SK-N-SH treated with all-trans-retinoic acid at 6 μM for 48 hours (cell line): ENCODE data around the gene MYOM1.

Experiments
- ATAC-seq: fragments of 200-7000 bp; cut with Tn5 transposase; 3 replicates; pipeline ENCODE4 v1.9.1; 2020; ENCODE audit warnings: mild to moderate bottlenecking, moderate library complexity
- ARNTL ChIP-seq: fragments of 450-650 bp; formaldehyde crosslinking; IDR thresholded peaks from 2 replicates; pipeline ENCODE4 v1.5.0; 2020; ENCODE audit warnings: low read depth, mild to moderate bottlenecking, moderate library complexity, borderline replicate concordance
- BACH2 ChIP-seq: fragments of 250-450 bp; sonication (Bioruptor Pico); IDR thresholded peaks from 2 replicates; pipeline ENCODE4 v1.9.0; 2021; ENCODE audit warnings: mild to moderate bottlenecking, borderline replicate concordance
- CSDC2 ChIP-seq: fragments of 250-450 bp; sonication (Bioruptor Pico); IDR thresholded peaks from 2 replicates; pipeline ENCODE4 v1.5.0; 2020; ENCODE audit warnings: mild to moderate bottlenecking, moderate library complexity
- ESRRG ChIP-seq: fragments of 250-450 bp; sonication (Bioruptor Pico); IDR thresholded peaks from 2 replicates; pipeline ENCODE4 v1.6.1; 2021; ENCODE audit warnings: mild to moderate bottlenecking
- GLIS3 ChIP-seq: fragments of 250-450 bp; sonication (Bioruptor Pico); IDR thresholded peaks from 2 replicates; pipeline ENCODE4 v1.5.0; 2020; ENCODE audit warnings: mild to moderate bottlenecking, moderate library complexity
- ISL1 ChIP-seq: fragments of 250-450 bp; sonication (Bioruptor Pico); IDR thresholded peaks from 2 replicates; pipeline ENCODE4 v2.1.2; 2022; ENCODE audit warnings: mild to moderate bottlenecking, moderate library complexity
- OSR1 ChIP-seq: fragments of 250-450 bp; sonication (Bioruptor Pico); IDR thresholded peaks from 2 replicates; pipeline ENCODE4 v1.8.0; 2022; ENCODE audit warnings: moderate library complexity, mild to moderate bottlenecking, inconsistent platforms
- PPARA ChIP-seq: fragments of 250-450 bp; sonication (Bioruptor Pico); IDR thresholded peaks from 2 replicates; pipeline ENCODE4 v1.5.0; 2020; ENCODE audit warnings: mild to moderate bottlenecking, borderline replicate concordance
- RARB ChIP-seq: fragments of 250-450 bp; sonication (Bioruptor Pico); IDR thresholded peaks from 2 replicates; pipeline ENCODE4 v1.8.0; 2021; ENCODE audit warnings: mild to moderate bottlenecking, moderate library complexity
- SNAI2 ChIP-seq: fragments of 250-450 bp; sonication (Bioruptor Pico); IDR thresholded peaks from 2 replicates; pipeline ENCODE4 v1.5.0; 2020; ENCODE audit warnings: mild to moderate bottlenecking, moderate library complexity
- TCF4 ChIP-seq: fragments of 250-450 bp; sonication (Bioruptor Pico); IDR thresholded peaks from 2 replicates; pipeline ENCODE4 v1.8.0; 2021; ENCODE audit warnings: mild to moderate bottlenecking, moderate library complexity, borderline replicate concordance
- TOX ChIP-seq: fragments of 250-450 bp; sonication (Bioruptor Pico); IDR thresholded peaks from 2 replicates; pipeline ENCODE4 v1.8.0; 2021; ENCODE audit warnings: mild to moderate bottlenecking, moderate library complexity, borderline replicate concordance
- ZC3H10 ChIP-seq: fragments of 250-450 bp; sonication (Bioruptor Pico); IDR thresholded peaks from 2 replicates; pipeline ENCODE4 v1.5.1; 2021; ENCODE audit warnings: mild to moderate bottlenecking, moderate library complexity
- ZFP3 ChIP-seq: fragments of 250-450 bp; sonication (Bioruptor Pico); IDR thresholded peaks from 2 replicates; pipeline ENCODE4 v1.5.0; 2020; ENCODE audit warnings: mild to moderate bottlenecking, moderate library complexity
- ZFP30 ChIP-seq: fragments of 450-650 bp; formaldehyde crosslinking; IDR thresholded peaks from 2 replicates; pipeline ENCODE4 v1.5.0; 2022; ENCODE audit warnings: mild to moderate bottlenecking, moderate library complexity
- ZNF70 ChIP-seq: fragments of 450-650 bp; formaldehyde crosslinking; IDR thresholded peaks from 2 replicates; pipeline ENCODE4 v1.5.0; 2020; ENCODE audit warnings: mild to moderate bottlenecking, moderate library complexity
- ZNF8 ChIP-seq: fragments of 450-650 bp; formaldehyde crosslinking; IDR thresholded peaks from 2 replicates; pipeline ENCODE4 v1.5.0; 2020; ENCODE audit warnings: mild to moderate bottlenecking, moderate library complexity
- TF ChIP-seq, protein P1 (sequence below): fragments of 250-450 bp; sonication (Bioruptor Pico); IDR thresholded peaks from 2 replicates; pipeline ENCODE4 v1.8.0; 2020; ENCODE audit warnings: mild to moderate bottlenecking, moderate library complexity, borderline replicate concordance
- TF ChIP-seq, protein P2 (sequence below): fragments of 250-450 bp; sonication (Bioruptor Pico); IDR thresholded peaks from 2 replicates; pipeline ENCODE4 v1.5.0; 2020; ENCODE audit warnings: mild to moderate bottlenecking, moderate library complexity
- TF ChIP-seq, protein P3 (sequence below): fragments of 250-450 bp; sonication (Bioruptor Pico); IDR thresholded peaks from 2 replicates; pipeline ENCODE4 v1.5.1; 2020; ENCODE audit warnings: low read depth, mild to moderate bottlenecking, moderate library complexity
- TF ChIP-seq, protein P4 (sequence below): fragments of 250-450 bp; sonication (Bioruptor Pico); IDR thresholded peaks from 2 replicates; pipeline ENCODE4 v1.5.1; 2021; ENCODE audit warnings: mild to moderate bottlenecking, moderate library complexity
- TF ChIP-seq, protein P5 (sequence below): fragments of 250-450 bp; sonication (Bioruptor Pico); IDR thresholded peaks from 2 replicates; pipeline ENCODE4 v1.8.0; 2021; ENCODE audit warnings: low read depth, mild to moderate bottlenecking, moderate library complexity, borderline replicate concordance

Gene MYOM1

DNA sequence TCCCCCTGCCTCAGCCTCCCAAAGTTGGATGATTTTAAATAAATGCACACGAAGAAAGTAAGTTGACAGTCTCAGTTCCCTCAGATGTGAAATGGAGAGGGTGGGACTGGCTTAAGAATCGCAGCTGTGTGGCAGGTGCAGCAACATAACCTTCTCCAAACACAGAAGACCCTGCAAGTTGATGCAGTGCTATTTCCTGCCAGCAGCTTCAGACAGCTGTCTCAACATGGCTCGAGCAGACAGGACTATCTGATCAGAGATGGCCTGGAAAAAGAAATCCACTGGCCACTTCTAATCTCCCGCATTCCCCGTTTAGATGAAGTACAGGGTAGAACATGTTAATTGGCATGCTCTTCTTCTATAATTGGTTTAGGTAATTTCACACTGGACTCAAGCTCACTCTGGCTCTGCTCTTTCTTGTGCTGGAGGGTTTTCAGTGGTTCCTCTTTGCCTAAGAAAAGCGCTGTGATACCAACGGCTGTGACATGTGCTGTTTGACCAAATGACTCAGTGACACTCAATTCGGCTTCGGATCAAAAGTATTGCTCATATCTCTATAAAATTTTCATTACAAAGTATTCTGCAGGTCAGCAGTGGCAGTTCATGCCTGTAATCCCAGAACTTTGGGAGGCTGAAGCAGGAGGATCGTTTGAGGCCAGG is 40.2 kb downstream of the MYOM1 start:
- TF ChIP-seq, protein P1, sequence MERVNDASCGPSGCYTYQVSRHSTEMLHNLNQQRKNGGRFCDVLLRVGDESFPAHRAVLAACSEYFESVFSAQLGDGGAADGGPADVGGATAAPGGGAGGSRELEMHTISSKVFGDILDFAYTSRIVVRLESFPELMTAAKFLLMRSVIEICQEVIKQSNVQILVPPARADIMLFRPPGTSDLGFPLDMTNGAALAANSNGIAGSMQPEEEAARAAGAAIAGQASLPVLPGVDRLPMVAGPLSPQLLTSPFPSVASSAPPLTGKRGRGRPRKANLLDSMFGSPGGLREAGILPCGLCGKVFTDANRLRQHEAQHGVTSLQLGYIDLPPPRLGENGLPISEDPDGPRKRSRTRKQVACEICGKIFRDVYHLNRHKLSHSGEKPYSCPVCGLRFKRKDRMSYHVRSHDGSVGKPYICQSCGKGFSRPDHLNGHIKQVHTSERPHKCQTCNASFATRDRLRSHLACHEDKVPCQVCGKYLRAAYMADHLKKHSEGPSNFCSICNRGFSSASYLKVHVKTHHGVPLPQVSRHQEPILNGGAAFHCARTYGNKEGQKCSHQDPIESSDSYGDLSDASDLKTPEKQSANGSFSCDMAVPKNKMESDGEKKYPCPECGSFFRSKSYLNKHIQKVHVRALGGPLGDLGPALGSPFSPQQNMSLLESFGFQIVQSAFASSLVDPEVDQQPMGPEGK (CRISPR knock-in tag), result no peak
- TF ChIP-seq PPARA (CRISPR knock-in tag) (no peak), ZNF70 (CRISPR knock-in tag) (no peak), TOX (CRISPR knock-in tag) (no peak)
- no peak for ATAC-seq

DNA sequence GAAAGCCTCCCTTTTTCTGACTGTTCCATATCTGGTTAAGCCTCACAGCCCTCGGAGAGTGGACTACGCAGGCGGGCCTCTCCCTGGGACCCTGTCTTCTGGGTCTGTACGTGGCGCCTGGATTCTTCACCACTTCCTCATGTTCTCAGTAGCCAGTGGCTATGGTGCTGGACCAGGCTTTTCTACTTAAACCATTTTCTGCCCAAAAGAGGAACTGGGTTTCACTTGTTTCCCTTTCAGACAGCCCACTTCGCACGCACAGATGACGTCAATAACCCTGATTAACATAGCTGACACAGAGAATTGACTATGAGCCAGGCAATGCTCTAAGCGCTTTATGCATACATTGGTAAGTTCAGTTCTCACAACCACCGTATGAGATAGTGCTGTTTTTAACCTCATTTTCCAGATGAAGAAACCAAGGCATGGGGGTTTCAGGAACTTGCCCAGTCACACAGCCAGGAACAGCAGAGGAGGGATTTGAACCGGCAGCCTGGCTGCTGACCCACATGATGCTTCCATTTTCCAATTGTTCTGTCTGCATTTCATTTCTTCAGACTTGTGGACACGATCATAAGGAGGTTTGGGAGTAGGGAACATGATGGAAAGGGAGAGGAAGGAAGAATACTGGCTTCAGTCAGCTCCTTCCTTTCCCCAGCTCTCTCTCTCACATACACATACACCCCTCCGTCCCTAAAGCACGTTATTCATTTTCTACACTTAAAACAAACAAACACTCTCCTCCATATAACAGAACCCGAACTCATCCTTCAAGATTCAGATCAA is 41.7 kb downstream of the MYOM1 start:
- ATAC-seq, result no peak
- TF ChIP-seq PPARA (CRISPR knock-in tag) (no peak), SNAI2 (CRISPR knock-in tag) (no peak), ZNF70 (CRISPR knock-in tag) (no peak), ESRRG (CRISPR knock-in tag) (no peak), CSDC2 (CRISPR knock-in tag) (no peak)
- TF ChIP-seq, protein P1 (CRISPR knock-in tag), result no peak
- TF ChIP-seq, all 23 proteins: peak for 0

DNA sequence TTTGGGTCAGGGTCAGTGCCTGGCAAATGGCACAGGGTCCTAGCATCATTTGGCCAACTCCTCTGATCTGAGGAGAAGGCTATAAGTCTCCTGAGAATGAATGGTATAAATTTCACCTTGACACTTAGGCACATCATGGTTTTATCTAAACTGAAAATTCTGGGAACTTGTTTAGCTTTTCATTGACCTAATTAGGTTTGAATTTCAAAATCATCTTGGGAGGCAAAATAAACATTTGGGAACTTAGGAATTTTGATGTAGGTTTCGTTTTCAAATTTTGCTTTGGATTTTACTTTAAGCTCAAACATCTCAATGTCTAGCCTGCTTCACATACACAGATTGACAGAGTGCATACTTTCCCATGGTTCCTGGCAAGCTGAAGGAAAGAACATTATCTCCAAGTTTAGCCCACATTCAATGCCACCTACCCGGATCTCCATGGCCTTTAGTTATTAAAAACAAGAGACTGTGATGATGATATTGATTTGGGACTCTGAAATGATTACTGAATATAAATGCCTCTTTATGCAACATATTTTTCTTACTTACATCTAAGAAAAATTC is 44.5 kb downstream of the MYOM1 start:
- TF ChIP-seq ZFP3 (CRISPR knock-in tag), result no peak
- no peak for TF ChIP-seq ARNTL (CRISPR knock-in tag)
- TF ChIP-seq, protein P2, sequence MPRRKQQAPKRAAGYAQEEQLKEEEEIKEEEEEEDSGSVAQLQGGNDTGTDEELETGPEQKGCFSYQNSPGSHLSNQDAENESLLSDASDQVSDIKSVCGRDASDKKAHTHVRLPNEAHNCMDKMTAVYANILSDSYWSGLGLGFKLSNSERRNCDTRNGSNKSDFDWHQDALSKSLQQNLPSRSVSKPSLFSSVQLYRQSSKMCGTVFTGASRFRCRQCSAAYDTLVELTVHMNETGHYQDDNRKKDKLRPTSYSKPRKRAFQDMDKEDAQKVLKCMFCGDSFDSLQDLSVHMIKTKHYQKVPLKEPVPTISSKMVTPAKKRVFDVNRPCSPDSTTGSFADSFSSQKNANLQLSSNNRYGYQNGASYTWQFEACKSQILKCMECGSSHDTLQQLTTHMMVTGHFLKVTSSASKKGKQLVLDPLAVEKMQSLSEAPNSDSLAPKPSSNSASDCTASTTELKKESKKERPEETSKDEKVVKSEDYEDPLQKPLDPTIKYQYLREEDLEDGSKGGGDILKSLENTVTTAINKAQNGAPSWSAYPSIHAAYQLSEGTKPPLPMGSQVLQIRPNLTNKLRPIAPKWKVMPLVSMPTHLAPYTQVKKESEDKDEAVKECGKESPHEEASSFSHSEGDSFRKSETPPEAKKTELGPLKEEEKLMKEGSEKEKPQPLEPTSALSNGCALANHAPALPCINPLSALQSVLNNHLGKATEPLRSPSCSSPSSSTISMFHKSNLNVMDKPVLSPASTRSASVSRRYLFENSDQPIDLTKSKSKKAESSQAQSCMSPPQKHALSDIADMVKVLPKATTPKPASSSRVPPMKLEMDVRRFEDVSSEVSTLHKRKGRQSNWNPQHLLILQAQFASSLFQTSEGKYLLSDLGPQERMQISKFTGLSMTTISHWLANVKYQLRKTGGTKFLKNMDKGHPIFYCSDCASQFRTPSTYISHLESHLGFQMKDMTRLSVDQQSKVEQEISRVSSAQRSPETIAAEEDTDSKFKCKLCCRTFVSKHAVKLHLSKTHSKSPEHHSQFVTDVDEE (CRISPR knock-in tag), result no peak
- no peak for TF ChIP-seq TCF4 (CRISPR knock-in tag)
- no peak for TF ChIP-seq ISL1 (CRISPR knock-in tag)
- TF ChIP-seq BACH2, result no peak
- TF ChIP-seq OSR1 (CRISPR knock-in tag), result no peak
- no peak for TF ChIP-seq TOX (CRISPR knock-in tag)
- no peak for TF ChIP-seq ESRRG (CRISPR knock-in tag)
- TF ChIP-seq GLIS3 (CRISPR knock-in tag), result no peak
- TF ChIP-seq, protein P3, sequence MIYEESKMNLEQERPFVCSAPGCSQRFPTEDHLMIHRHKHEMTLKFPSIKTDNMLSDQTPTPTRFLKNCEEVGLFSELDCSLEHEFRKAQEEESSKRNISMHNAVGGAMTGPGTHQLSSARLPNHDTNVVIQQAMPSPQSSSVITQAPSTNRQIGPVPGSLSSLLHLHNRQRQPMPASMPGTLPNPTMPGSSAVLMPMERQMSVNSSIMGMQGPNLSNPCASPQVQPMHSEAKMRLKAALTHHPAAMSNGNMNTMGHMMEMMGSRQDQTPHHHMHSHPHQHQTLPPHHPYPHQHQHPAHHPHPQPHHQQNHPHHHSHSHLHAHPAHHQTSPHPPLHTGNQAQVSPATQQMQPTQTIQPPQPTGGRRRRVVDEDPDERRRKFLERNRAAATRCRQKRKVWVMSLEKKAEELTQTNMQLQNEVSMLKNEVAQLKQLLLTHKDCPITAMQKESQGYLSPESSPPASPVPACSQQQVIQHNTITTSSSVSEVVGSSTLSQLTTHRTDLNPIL (CRISPR knock-in tag), result no peak
- TF ChIP-seq, protein P4, sequence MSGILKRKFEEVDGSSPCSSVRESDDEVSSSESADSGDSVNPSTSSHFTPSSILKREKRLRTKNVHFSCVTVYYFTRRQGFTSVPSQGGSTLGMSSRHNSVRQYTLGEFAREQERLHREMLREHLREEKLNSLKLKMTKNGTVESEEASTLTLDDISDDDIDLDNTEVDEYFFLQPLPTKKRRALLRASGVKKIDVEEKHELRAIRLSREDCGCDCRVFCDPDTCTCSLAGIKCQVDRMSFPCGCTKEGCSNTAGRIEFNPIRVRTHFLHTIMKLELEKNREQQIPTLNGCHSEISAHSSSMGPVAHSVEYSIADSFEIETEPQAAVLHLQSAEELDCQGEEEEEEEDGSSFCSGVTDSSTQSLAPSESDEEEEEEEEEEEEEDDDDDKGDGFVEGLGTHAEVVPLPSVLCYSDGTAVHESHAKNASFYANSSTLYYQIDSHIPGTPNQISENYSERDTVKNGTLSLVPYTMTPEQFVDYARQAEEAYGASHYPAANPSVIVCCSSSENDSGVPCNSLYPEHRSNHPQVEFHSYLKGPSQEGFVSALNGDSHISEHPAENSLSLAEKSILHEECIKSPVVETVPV (CRISPR knock-in tag), result no peak
- no peak for TF ChIP-seq ZFP30
- TF ChIP-seq, protein P5, sequence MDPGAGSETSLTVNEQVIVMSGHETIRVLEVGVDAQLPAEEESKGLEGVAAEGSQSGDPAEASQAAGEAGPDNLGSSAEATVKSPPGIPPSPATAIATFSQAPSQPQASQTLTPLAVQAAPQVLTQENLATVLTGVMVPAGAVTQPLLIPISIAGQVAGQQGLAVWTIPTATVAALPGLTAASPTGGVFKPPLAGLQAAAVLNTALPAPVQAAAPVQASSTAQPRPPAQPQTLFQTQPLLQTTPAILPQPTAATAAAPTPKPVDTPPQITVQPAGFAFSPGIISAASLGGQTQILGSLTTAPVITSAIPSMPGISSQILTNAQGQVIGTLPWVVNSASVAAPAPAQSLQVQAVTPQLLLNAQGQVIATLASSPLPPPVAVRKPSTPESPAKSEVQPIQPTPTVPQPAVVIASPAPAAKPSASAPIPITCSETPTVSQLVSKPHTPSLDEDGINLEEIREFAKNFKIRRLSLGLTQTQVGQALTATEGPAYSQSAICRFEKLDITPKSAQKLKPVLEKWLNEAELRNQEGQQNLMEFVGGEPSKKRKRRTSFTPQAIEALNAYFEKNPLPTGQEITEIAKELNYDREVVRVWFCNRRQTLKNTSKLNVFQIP (CRISPR knock-in tag), result no peak
- TF ChIP-seq CSDC2 (CRISPR knock-in tag), result no peak
- TF ChIP-seq RARB (CRISPR knock-in tag), result no peak
- TF ChIP-seq ZC3H10 (CRISPR knock-in tag), result no peak
- TF ChIP-seq ZNF8, result no peak
- TF ChIP-seq, protein P1 (CRISPR knock-in tag), result no peak
- TF ChIP-seq, all 23 proteins: peak for 0
- no peak for ATAC-seq
